HUES48 (cell line): ENCODE data around the gene CLASP2.
"Not testable (repeated sequence)": the region's sequence is repeated elsewhere in the genome, so short reads cannot be mapped to it uniquely, and the experiment has no call there.

ENCODE experiments used
- H3K27ac ChIP-seq: one replicate; pipeline ENCODE4 v1.7.0; 2013; ENCODE audit warnings: low read depth, low read length, inconsistent platforms
- H3K27me3 ChIP-seq: 2 replicates; pipeline ENCODE4 v1.6.1; 2013; ENCODE audit warnings: mild to moderate bottlenecking, low read length; ENCODE audit not compliant: control insufficient read depth, insufficient read depth
- H3K36me3 ChIP-seq: 2 replicates; pipeline ENCODE4 v1.6.1; 2013; ENCODE audit warnings: low read length; ENCODE audit not compliant: control insufficient read depth, insufficient read depth
- H3K4me1 ChIP-seq: 2 replicates; pipeline ENCODE4 v1.6.1; 2013; ENCODE audit warnings: mild to moderate bottlenecking, low read length; ENCODE audit not compliant: control insufficient read depth, insufficient read depth
- H3K4me3 ChIP-seq: 2 replicates; pipeline ENCODE4 v1.5.1; 2013; ENCODE audit warnings: mild to moderate bottlenecking, low read depth, low read length
- H3K9ac ChIP-seq: 2 replicates; pipeline ENCODE4 v1.6.1; 2013; ENCODE audit warnings: mild to moderate bottlenecking, low read depth, low read length, moderate library complexity
- H3K9me3 ChIP-seq: 2 replicates; pipeline ENCODE4 v1.6.1; 2013; ENCODE audit warnings: low read length; ENCODE audit not compliant: control insufficient read depth, insufficient read depth

The CLASP2 gene

GRCh38 chr3:33690341-33690740, 27.7 kb downstream of the CLASP2 start:
- no peak overlapping the region for H3K4me3 ChIP-seq
- H3K9ac ChIP-seq: no peak overlapping the region
- H3K4me1 ChIP-seq: no peaks in the 10 kb centered on the region
- no peaks in the 10 kb centered on the region for H3K27me3 ChIP-seq
- H3K9me3 ChIP-seq: no peaks in the 10 kb centered on the region
- H3K27ac ChIP-seq: no peak overlapping the region
- peaks cover 33% of the 10 kb centered on the region for H3K36me3 ChIP-seq

GRCh38 chr3:33687406-33688010, 30.5 kb downstream of the CLASP2 start:
- no peaks in the 10 kb centered on the region for H3K27me3 ChIP-seq
- H3K27ac ChIP-seq: no peak overlapping the region
- H3K36me3 ChIP-seq: peaks cover 48% of the 10 kb centered on the region
- H3K4me1 ChIP-seq: no peaks in the 10 kb centered on the region
- H3K9me3 ChIP-seq: no peaks in the 10 kb centered on the region
- no peak overlapping the region for H3K4me3 ChIP-seq
- no peak overlapping the region for H3K9ac ChIP-seq

- Histone ChIP-seq H3K4me1 (no peaks in the 10 kb centered on the region), H3K9ac (no peak overlapping the region), H3K4me3 (no peak overlapping the region), H3K9me3 (no peaks in the 10 kb centered on the region), H3K27ac (no peak overlapping the region), H3K27me3 (no peaks in the 10 kb centered on the region), H3K36me3 (peaks cover 68% of the 10 kb centered on the region)
These were observed 35.3 kb downstream of the CLASP2 start for GRCh38 chr3:33682770-33683169.

GRCh38 chr3:33681667-33682066, 36.4 kb downstream of the CLASP2 start:
- peaks cover 61% of the 10 kb centered on the region for H3K36me3 ChIP-seq
- H3K4me1 ChIP-seq: no peaks in the 10 kb centered on the region
- no peaks in the 10 kb centered on the region for H3K9me3 ChIP-seq
- H3K4me3 ChIP-seq: no peak overlapping the region
- H3K27me3 ChIP-seq: no peaks in the 10 kb centered on the region
- no peak overlapping the region for H3K27ac ChIP-seq
- no peak overlapping the region for H3K9ac ChIP-seq

GRCh38 chr3:33678073-33678472, 40.0 kb downstream of the CLASP2 start:
- no peak overlapping the region for H3K4me3 ChIP-seq
- no peak overlapping the region for H3K27ac ChIP-seq
- peaks cover 39% of the 10 kb centered on the region for H3K36me3 ChIP-seq
- H3K9me3 ChIP-seq: no peaks in the 10 kb centered on the region
- H3K4me1 ChIP-seq: no peaks in the 10 kb centered on the region
- no peaks in the 10 kb centered on the region for H3K27me3 ChIP-seq
- no peak overlapping the region for H3K9ac ChIP-seq

- not testable (repeated sequence) for H3K4me3 ChIP-seq, H3K9me3 ChIP-seq, H3K9ac ChIP-seq, H3K27me3 ChIP-seq, H3K27ac ChIP-seq, H3K4me1 ChIP-seq
- peaks cover 10% of the 10 kb centered on the region; the same call in 1 of the 2 replicates for H3K36me3 ChIP-seq
These were observed 44.6 kb downstream of the CLASP2 start for GRCh38 chr3:33673436-33673835.

- no peak overlapping the region for H3K27ac ChIP-seq
- no peaks in the 10 kb centered on the region for H3K27me3 ChIP-seq
- no peak overlapping the region for H3K9ac ChIP-seq
- no peak overlapping the region for H3K4me3 ChIP-seq
- H3K9me3 ChIP-seq: no peaks in the 10 kb centered on the region
- no peaks in the 10 kb centered on the region for H3K4me1 ChIP-seq
- H3K36me3 ChIP-seq: peaks cover 10% of the 10 kb centered on the region; the same call in 1 of the 2 replicates
These were observed 49.4 kb downstream of the CLASP2 start for GRCh38 chr3:33668618-33669017.

- Histone ChIP-seq H3K4me3 (no peak overlapping the region), H3K9me3 (no peaks in the 10 kb centered on the region), H3K27me3 (no peaks in the 10 kb centered on the region), H3K4me1 (peaks cover 7% of the 10 kb centered on the region), H3K36me3 (peaks cover under 1% of the 10 kb centered on the region; the same call in 1 of the 2 replicates), H3K27ac (no peak overlapping the region), H3K9ac (no peak overlapping the region)
These were observed 52.8 kb downstream of the CLASP2 start for GRCh38 chr3:33665294-33665693.

- Histone ChIP-seq H3K36me3 (no peaks in the 10 kb centered on the region), H3K9me3 (no peaks in the 10 kb centered on the region), H3K4me3 (no peak overlapping the region), H3K4me1 (peaks cover 18% of the 10 kb centered on the region), H3K9ac (no peak overlapping the region), H3K27ac (no peak overlapping the region), H3K27me3 (no peaks in the 10 kb centered on the region)
These were observed 53.9 kb downstream of the CLASP2 start for GRCh38 chr3:33664195-33664594.

- H3K27me3 ChIP-seq: no peaks in the 10 kb centered on the region
- no peak overlapping the region for H3K4me3 ChIP-seq
- no peaks in the 10 kb centered on the region for H3K9me3 ChIP-seq
- H3K4me1 ChIP-seq: peaks cover 27% of the 10 kb centered on the region
- H3K36me3 ChIP-seq: no peaks in the 10 kb centered on the region
- H3K27ac ChIP-seq: no peak overlapping the region
- no peak overlapping the region for H3K9ac ChIP-seq
These were observed 55.0 kb downstream of the CLASP2 start for GRCh38 chr3:33663042-33663441.

GRCh38 chr3:33659856-33660434, 58.1 kb downstream of the CLASP2 start:
- peak overlapping the region; percentile 83 for H3K27ac ChIP-seq

More at GRCh38 chr3:33659856-33660434, 58.1 kb downstream of the CLASP2 start:
- Histone ChIP-seq H3K27me3 (no peaks in the 10 kb centered on the region), H3K36me3 (no peaks in the 10 kb centered on the region), H3K4me3 (peak overlapping the region; percentile 56), H3K9ac (no peak overlapping the region), H3K4me1 (peaks cover 38% of the 10 kb centered on the region), H3K9me3 (no peaks in the 10 kb centered on the region)
